Heart right ventricle (tissue), 16 donors: ENCODE measurements around the gene PDE7B. TPM values are rescaled to one million over a fixed set of nuclear protein-coding genes. Genes with fewer than 3 reads are reported as not detected.

ENCODE experiments used
- ATAC-seq, 8 donors: fragments of 200-7000 bp; cut with Tn5 transposase; one replicate each; pipeline ENCODE4 v1.9.1; 2020; ENCODE audit warnings: mild to moderate bottlenecking in 8 of 8, moderate library complexity in 8 of 8, moderate number of reproducible peaks in 1 of 8
- DNase-seq, 2 donors: peaks; one replicate each; pipeline ENCODE4 v3.0.0-alpha.2; 2020
- H3K27ac ChIP-seq, 10 donors: fragments of 200-600 bp; sonication (generic) in 2 of 10; one replicate each; pipeline versions ENCODE4 v1.5.0 to v1.8.0; 2020 to 2022; ENCODE audit warnings: mild to moderate bottlenecking in 3 of 10
- H3K27me3 ChIP-seq, 7 donors: fragments of 200-600 bp; one replicate each; pipeline ENCODE4 v1.8.0; 2021 to 2022; ENCODE audit warnings: mild to moderate bottlenecking in 2 of 7
- H3K36me3 ChIP-seq, 9 donors: fragments of 200-600 bp; sonication (generic) in 1 of 9; one replicate each; pipeline versions ENCODE4 v1.5.0 to v1.8.0; 2020 to 2022; ENCODE audit warnings: mild to moderate bottlenecking in 2 of 9
- H3K4me1 ChIP-seq, 9 donors: fragments of 200-600 bp; sonication (generic) in 1 of 9; one replicate each; pipeline versions ENCODE4 v1.5.0 to v1.8.0; 2020 to 2022; ENCODE audit warnings: mild to moderate bottlenecking in 4 of 9
- H3K4me3 ChIP-seq, 10 donors: fragments of 200-600 bp; sonication (generic) in 2 of 10; one replicate each; pipeline versions ENCODE4 v1.5.0 to v1.8.0; 2020 to 2022; ENCODE audit warnings: mild to moderate bottlenecking in 7 of 10, moderate library complexity in 2 of 10
- H3K9me3 ChIP-seq, 11 donors: fragments of 200-600 bp in 10 of 11; sonication (generic) in 2 of 11; one replicate each; pipeline versions ENCODE4 v1.5.0 to v1.8.0; 2013 to 2022; ENCODE audit warnings: mild to moderate bottlenecking in 2 of 11, control low read depth in 1 of 11, moderate library complexity in 1 of 11
- WGBS, 2 donors: extraction: QIAGEN DNeasy Blood & Tissue Kit; methylation state at CpG; one replicate each; pipeline ENCODE4 v1.1.7; 2013; ENCODE audit warnings: inconsistent platforms in 1 of 2; 5-methylcytosine and 5-hydroxymethylcytosine counted together
- intact Hi-C, 10 donors: fragments of 100-400 bp; cut with DNase I; formaldehyde crosslinking; loops; one replicate each; pipeline versions ENCODE4 v1.11.1 to v1.14.2; 2022
- polyA plus RNA-seq, 2 donors: library from polyadenylated mRNA; stranded (reverse); fragments of 200-250 nt; gene quantifications; one replicate each; pipeline ENCODE4 v1.2.3, GENCODE V29; 2013
- total RNA-seq, 10 donors: library from RNA; stranded (reverse); fragmentation: NEBNext Ultra II Directional in 3 of 10; extraction: Animal tissue kit (Norgen Biotek cat#: 25700) in 3 of 10; gene quantifications; one replicate each; pipeline versions ENCODE4 v1.2.1 to v1.2.4, GENCODE V29; 2021 to 2023
- TF ChIP-seq, protein P1 (sequence below), 9 donors: fragments of 200-600 bp; sonication (generic) in 2 of 9; IDR thresholded peaks; one replicate each; pipeline versions ENCODE4 v1.5.0 to v1.8.0; 2021 to 2022; ENCODE audit warnings: antibody characterized with exemption in 9 of 9, mild to moderate bottlenecking in 5 of 9, moderate library complexity in 1 of 9
- donor health status: Arrhythmogenic right ventricular cardiomyopathy.
- donor health status: ischemic (EF 13 %, LVEDD 7.1; RV severe dilation, severe dysfunction).
- donor health status: healthy with polysubstance abuse.
- donor health status: DM: no; HTN: yes; CAD: no.
- donor health status: DM: no; HTN: no; CAD: no.
- donor health status: ischemic (EF 25% LVEDD 6.9; RV normal size, moderate dysfunction).
- donor health status: ischemic (EF 25% LVEDD 5.7; RV mildly dilated, moderate dysfunction).
- donor health status: healthy.
- donor health status: DM: yes; HTN: yes; CAD: no.
- donor health status: Ischemic cardiomyopathy.
- donor health status: ischemic (EF 35%, LVEDD 5.7; RV mildly dilated, moderate dysfunction).
- donor health status: nonischemic (EF 11% LVEDD 7.7; RV severe dilation, severe dysfunction).
- donor health status: DM: yes; HTN: yes; CAD: no.
- donor health status: PGD.
- donor health status: ischemic (EF 29% LVEDD 5.4; RV normal size, mild dysfunction).
- donor health status: nonischemic (EF 23%, LVEDD 6.1; RV moderate dilation, normal function).

PDE7B gene
- total and polyA plus RNA-seq, 12 donors: 3.7 to 19.6 (median 10.8) TPM

DNA sequence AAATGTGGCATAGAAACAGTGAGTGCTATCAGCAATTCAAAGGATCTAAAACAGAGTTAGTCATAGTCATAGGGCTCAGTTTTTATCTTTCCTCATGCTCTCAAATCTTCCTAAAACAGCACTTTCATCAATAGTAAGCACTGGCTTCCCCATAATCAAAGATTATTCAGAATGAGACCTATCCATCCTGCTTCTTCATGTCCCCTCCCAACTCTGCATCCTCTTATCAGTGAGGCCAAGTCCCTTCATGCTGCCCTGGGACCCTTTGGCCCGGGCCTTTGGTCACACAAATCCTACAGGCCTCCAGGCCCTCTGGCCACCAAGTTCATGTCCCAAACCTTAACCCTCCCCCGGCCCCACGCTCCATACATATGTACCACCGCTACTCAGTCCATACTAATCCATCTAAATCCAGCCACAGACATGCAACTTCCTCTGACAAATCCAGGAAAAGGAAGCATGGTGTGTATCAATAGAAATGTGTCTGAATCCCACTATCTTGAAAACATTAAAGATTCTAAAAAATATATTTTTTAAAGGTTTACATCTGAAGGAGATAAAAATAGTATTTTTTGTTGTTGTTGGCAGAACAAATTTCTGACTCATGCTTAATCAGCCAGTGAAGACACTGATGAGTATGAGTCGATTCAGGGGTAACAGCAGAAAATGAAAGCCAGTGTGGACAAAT, 143.5 kb downstream of the PDE7B start:
- TF ChIP-seq, protein P1, sequence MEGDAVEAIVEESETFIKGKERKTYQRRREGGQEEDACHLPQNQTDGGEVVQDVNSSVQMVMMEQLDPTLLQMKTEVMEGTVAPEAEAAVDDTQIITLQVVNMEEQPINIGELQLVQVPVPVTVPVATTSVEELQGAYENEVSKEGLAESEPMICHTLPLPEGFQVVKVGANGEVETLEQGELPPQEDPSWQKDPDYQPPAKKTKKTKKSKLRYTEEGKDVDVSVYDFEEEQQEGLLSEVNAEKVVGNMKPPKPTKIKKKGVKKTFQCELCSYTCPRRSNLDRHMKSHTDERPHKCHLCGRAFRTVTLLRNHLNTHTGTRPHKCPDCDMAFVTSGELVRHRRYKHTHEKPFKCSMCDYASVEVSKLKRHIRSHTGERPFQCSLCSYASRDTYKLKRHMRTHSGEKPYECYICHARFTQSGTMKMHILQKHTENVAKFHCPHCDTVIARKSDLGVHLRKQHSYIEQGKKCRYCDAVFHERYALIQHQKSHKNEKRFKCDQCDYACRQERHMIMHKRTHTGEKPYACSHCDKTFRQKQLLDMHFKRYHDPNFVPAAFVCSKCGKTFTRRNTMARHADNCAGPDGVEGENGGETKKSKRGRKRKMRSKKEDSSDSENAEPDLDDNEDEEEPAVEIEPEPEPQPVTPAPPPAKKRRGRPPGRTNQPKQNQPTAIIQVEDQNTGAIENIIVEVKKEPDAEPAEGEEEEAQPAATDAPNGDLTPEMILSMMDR (IDR thresholded peaks at IDR 0.05): no peak
- ATAC-seq (peak in 2 of 8 donors; percentile 55 to 70), DNase-seq (peak in 1 of 2 donors; percentile 12)
- peak overlapping the region in 2 of 10 donors; percentile 48 to 69 for H3K27ac ChIP-seq
- no peaks in the 10 kb centered on the region for H3K27me3 ChIP-seq
- no peaks in the 10 kb centered on the region for H3K36me3 ChIP-seq
- WGBS, 2 donors: 72 to 77% methylated on average over 5 of the region's 5 CpGs
- H3K4me3 ChIP-seq: no peak overlapping the region
- H3K9me3 ChIP-seq: peaks cover 0 to 9% (median 0%) of the 10 kb centered on the region in 11 donors
- peaks cover 0 to 24% (median 0%) of the 10 kb centered on the region in 9 donors for H3K4me1 ChIP-seq
- intact Hi-C loops: no loop called here

DNA sequence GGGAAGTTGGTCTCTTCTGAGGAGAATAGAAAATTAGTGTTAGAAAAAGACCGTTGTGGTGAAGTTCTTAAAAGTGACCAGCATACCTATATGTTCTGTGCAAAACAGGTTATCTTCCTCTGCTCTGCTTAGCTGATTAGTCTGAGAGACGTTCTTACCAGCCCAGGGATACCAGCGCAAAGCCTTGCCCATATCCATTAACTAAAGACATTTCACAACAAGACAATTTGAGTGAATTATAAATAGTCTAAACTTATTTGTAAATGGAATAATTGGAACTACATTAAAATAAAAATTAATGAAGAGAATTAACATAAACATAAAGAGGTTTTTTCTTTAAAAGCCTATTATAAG, 144.0 kb downstream of the PDE7B start:
- Histone ChIP-seq H3K27ac (peak overlapping the region in 2 of 10 donors; percentile 48 to 69), H3K36me3 (no peaks in the 10 kb centered on the region), H3K4me3 (no peak overlapping the region), H3K4me1 (peaks cover 0 to 24% (median 0%) of the 10 kb centered on the region in 9 donors), H3K9me3 (peaks cover 0 to 9% (median 0%) of the 10 kb centered on the region in 11 donors), H3K27me3 (no peaks in the 10 kb centered on the region)
- ATAC-seq (no peak), DNase-seq (no peak)
- 58 to 77% methylated on average over 3 of the region's 3 CpGs for WGBS, 2 donors
- TF ChIP-seq, protein P1 (IDR thresholded peaks at IDR 0.05): no peak
- intact Hi-C loops: no loop called here

DNA sequence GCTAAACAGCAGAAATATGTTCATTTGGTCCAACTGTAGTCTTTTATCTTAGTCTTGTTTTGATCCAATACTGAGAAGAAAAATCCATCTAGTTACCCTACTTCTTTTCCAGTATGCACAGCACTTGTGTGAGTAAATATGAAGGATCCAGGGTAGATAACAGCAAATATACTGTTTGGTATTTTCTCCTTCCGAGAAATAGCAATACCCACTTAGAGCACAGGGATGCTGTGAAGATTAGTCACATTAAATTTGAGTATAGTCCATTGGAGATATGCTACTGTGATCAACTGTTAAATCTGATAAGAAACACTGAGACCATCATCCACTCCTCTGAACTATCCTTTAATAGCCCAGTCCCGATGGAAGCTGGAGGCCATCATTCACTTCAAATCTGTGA, 145.2 kb downstream of the PDE7B start:
- Histone ChIP-seq H3K36me3 (no peaks in the 10 kb centered on the region), H3K9me3 (peaks cover 0 to 9% (median 0%) of the 10 kb centered on the region in 11 donors), H3K4me3 (no peak overlapping the region), H3K27ac (no peak overlapping the region), H3K4me1 (peaks cover 0 to 24% (median 0%) of the 10 kb centered on the region in 9 donors), H3K27me3 (no peaks in the 10 kb centered on the region)
- no peak for DNase-seq
- WGBS, 2 donors: 93 to 94% methylated on average over 2 of the region's 2 CpGs
- no peak for ATAC-seq
- intact Hi-C loops: no loop called here
- TF ChIP-seq, protein P1 (IDR thresholded peaks at IDR 0.05): no peak

DNA sequence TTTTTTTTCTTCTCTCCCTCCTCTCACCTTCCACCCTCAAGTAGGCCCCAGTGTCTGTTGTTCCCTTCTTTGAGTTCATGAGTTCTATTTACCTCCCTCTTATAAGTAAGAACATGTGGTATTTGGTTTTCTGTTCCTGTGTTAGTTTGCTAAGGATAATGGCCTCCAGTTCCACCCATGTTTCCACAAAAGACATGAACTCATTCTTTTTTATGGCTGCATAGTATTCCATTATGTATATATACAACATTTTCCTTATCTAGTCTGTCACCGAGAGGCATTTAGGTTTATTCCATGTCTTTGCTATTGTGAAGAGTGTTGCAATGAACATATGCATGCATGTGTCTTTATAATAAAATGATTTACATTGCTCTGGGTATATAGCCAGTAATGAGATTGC, 147.9 kb downstream of the PDE7B start:
- Histone ChIP-seq H3K36me3 (no peaks in the 10 kb centered on the region), H3K27ac (no peak overlapping the region), H3K9me3 (peaks cover 0 to 11% (median 0%) of the 10 kb centered on the region in 11 donors), H3K4me3 (no peak overlapping the region), H3K27me3 (no peaks in the 10 kb centered on the region), H3K4me1 (peaks cover 0 to 15% (median 0%) of the 10 kb centered on the region in 9 donors)
- TF ChIP-seq, protein P1 (IDR thresholded peaks at IDR 0.05): no peak
- 99 to 100% methylated on average over 1 of the region's 1 CpG for WGBS, 2 donors
- no peak for DNase-seq
- ATAC-seq: no peak
- intact Hi-C loops: no loop called here
